Body of pancreas (tissue), 4 donors: ENCODE measurements around the gene HLA-F.

Experiments
- POLR2A ChIP-seq, 3 donors: fragments of 450-650 bp; IDR thresholded peaks; one replicate each; pipeline ENCODE4 v1.6.1; 2016; ENCODE audit warnings: antibody characterized with exemption in 3 of 3, mild to moderate bottlenecking in 2 of 3
- TF ChIP-seq, protein P1 (sequence below), 7 experiments: fragments of 450-650 bp in 4 of 7; fragments of 200-600 bp in 3 of 7; sonication (generic) in 3 of 7; IDR thresholded peaks; one replicate each; pipeline ENCODE4 v1.5.1; 2016 to 2019; ENCODE audit warnings: antibody characterized with exemption in 7 of 7

DNA sequence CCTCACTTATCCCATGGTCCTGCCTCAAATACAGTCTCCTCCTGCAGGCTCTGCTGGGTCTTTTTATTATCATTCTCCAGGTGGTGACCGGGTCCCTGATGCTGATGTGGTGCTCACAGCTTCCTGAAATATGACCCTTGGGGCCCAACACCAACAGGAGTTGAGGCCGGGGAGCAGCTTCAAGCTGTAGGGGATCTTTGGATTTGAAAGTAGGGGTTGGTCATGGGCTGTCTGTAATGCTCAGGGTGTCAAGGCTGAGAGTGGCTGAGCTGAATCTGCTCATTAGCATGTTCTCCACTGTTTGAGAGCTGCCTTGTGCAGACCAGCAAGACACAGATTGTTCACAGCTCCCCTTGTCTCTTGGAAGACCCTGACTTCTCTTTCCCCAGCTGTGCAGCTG is 35.5 kb downstream of the HLA-F start:
- TF ChIP-seq, protein P1, sequence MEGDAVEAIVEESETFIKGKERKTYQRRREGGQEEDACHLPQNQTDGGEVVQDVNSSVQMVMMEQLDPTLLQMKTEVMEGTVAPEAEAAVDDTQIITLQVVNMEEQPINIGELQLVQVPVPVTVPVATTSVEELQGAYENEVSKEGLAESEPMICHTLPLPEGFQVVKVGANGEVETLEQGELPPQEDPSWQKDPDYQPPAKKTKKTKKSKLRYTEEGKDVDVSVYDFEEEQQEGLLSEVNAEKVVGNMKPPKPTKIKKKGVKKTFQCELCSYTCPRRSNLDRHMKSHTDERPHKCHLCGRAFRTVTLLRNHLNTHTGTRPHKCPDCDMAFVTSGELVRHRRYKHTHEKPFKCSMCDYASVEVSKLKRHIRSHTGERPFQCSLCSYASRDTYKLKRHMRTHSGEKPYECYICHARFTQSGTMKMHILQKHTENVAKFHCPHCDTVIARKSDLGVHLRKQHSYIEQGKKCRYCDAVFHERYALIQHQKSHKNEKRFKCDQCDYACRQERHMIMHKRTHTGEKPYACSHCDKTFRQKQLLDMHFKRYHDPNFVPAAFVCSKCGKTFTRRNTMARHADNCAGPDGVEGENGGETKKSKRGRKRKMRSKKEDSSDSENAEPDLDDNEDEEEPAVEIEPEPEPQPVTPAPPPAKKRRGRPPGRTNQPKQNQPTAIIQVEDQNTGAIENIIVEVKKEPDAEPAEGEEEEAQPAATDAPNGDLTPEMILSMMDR (IDR thresholded peaks at IDR 0.05), result no peak
- no peak for TF ChIP-seq POLR2A (IDR thresholded peaks at IDR 0.05)
